ENCODE measurements around the gene VPS45. TPM values are rescaled to one million over a fixed set of nuclear protein-coding genes. Genes with fewer than 3 reads are reported as not detected.

Gene VPS45
- total and polyA plus RNA-seq, 2 donors from 2014 or later: 33.1 to 41.7 TPM

DNA sequence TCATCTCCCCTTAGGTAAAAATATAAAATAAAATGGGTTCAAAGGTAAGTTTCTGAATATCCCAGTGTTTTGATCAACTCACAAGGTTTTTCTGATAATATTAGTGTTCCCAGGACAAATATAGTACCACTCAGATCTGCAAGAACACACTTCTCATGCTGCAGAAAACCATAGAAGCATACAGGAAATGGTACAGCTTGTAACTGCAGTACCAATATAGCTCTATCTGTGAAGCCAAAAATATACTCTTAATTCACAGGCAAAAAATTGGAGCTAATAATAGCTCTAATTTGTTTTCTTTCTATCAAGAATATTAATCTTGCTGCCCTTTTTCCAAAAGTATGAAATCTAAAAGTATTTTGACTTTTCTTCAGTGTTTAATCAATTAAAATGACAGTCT is 13.2 kb downstream of the VPS45 start:
- Histone ChIP-seq H3K27me3 (ENCODE audit: control insufficient read depth, insufficient read depth, low read length) (no peaks in the 10 kb centered on the region), H3K36me3 (ENCODE audit: control insufficient read depth in 2 of 3, insufficient read depth in 3 of 3, low read length in 3 of 3) (peaks cover 2 to 35% (median 12%) of the 10 kb centered on the region in 3 donors), H3K9ac (ENCODE audit: low read length in 3 of 3) (no peak overlapping the region), H3K27ac (ENCODE audit: low read depth in 2 of 2, low read length in 2 of 2) (no peak overlapping the region), H3K4me3 (ENCODE audit: low read length in 3 of 3) (no peak overlapping the region), H3K9me3 (ENCODE audit: control insufficient read depth in 2 of 3, insufficient read depth in 1 of 3, low read length in 3 of 3) (no peaks in the 10 kb centered on the region), H3K4me1 (ENCODE audit: control insufficient read depth in 2 of 3, insufficient read depth in 2 of 3, low read depth in 1 of 3, low read length in 3 of 3) (no peaks in the 10 kb centered on the region)
- no peak for DNase-seq
- no peak for TF ChIP-seq CTCF (IDR thresholded peaks at IDR 0.05; ENCODE audit: borderline replicate concordance, extremely low read depth, insufficient read depth)
- intact Hi-C loops (cut with DNase I): no loop called here
- no peak for FAIRE-seq

GRCh38 chr1:150082494-150082893 is 14.9 kb downstream of the VPS45 start:
- no peak for DNase-seq
- no peaks in the 10 kb centered on the region for H3K27me3 ChIP-seq (ENCODE audit: control insufficient read depth, insufficient read depth, low read length)
- intact Hi-C loops (cut with DNase I): no loop called here
- H3K9ac ChIP-seq (ENCODE audit: low read length in 3 of 3): no peak overlapping the region
- no peaks in the 10 kb centered on the region for H3K4me1 ChIP-seq (ENCODE audit: control insufficient read depth in 2 of 3, insufficient read depth in 2 of 3, low read depth in 1 of 3, low read length in 3 of 3)
- H3K9me3 ChIP-seq (ENCODE audit: control insufficient read depth in 2 of 3, insufficient read depth in 1 of 3, low read length in 3 of 3): no peaks in the 10 kb centered on the region
- H3K36me3 ChIP-seq (ENCODE audit: control insufficient read depth in 2 of 3, insufficient read depth in 3 of 3, low read length in 3 of 3): peaks cover 2 to 23% (median 9%) of the 10 kb centered on the region in 3 donors
- FAIRE-seq: no peak
- TF ChIP-seq CTCF (IDR thresholded peaks at IDR 0.05; ENCODE audit: borderline replicate concordance, extremely low read depth, insufficient read depth): no peak
- no peak overlapping the region for H3K4me3 ChIP-seq (ENCODE audit: low read length in 3 of 3)
- H3K27ac ChIP-seq (ENCODE audit: low read depth in 2 of 2, low read length in 2 of 2): no peak overlapping the region

GRCh38 chr1:150083907-150084306 is 16.3 kb downstream of the VPS45 start:
- intact Hi-C loops (cut with DNase I): no loop called here
- H3K36me3 ChIP-seq (ENCODE audit: control insufficient read depth in 2 of 3, insufficient read depth in 3 of 3, low read length in 3 of 3): peaks cover 6 to 16% (median 11%) of the 10 kb centered on the region in 3 donors

More at GRCh38 chr1:150083907-150084306, 16.3 kb downstream of the VPS45 start:
- Histone ChIP-seq H3K27me3 (ENCODE audit: control insufficient read depth, insufficient read depth, low read length) (no peaks in the 10 kb centered on the region), H3K27ac (ENCODE audit: low read depth in 2 of 2, low read length in 2 of 2) (no peak overlapping the region), H3K4me3 (ENCODE audit: low read length in 3 of 3) (no peak overlapping the region), H3K9ac (ENCODE audit: low read length in 3 of 3) (no peak overlapping the region), H3K4me1 (ENCODE audit: control insufficient read depth in 2 of 3, insufficient read depth in 2 of 3, low read depth in 1 of 3, low read length in 3 of 3) (no peaks in the 10 kb centered on the region), H3K9me3 (ENCODE audit: control insufficient read depth in 2 of 3, insufficient read depth in 1 of 3, low read length in 3 of 3) (no peaks in the 10 kb centered on the region)
- FAIRE-seq (no peak), DNase-seq (no peak)
- TF ChIP-seq CTCF (IDR thresholded peaks at IDR 0.05; ENCODE audit: borderline replicate concordance, extremely low read depth, insufficient read depth): no peak

Measured in kidney (tissue), 14 donors.